Hypothalamus (tissue), 51 donors: ENCODE results near the gene COL19A1.
"Not testable (repeated sequence)": the region's sequence is repeated elsewhere in the genome, so short reads cannot be mapped to it uniquely, and the experiment has no call there.

ENCODE experiments used
- DNase-seq, 51 donors: peaks; one replicate each; lab custom pipeline; 2025; lab: John Stamatoyannopoulos, UW

The COL19A1 gene

DNA sequence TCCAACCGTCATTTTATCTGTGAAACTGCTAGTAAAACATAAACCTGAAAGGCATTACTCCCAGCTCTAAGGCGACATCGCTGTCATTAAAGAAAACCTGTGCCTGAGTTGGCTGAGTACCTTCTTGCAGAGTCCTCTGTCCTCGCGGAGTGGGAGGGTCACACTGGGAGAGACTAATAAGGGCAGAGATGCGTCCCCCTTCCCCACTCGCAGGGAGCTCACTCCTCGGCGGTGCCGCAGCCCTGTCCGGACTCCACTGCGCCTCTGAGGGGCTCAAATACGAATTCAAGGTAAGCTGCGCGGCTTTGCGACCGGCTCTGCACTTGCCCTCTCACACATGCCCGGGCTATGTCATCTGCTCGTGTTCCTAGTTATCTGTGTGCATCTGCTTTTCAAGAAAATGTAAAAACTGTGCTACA, at the start of gene COL19A1:
Gene COL19A1 (plus strand): TSS at position 206 of the 419 bp plus-strand sequence. CDS start 13,012 bp downstream, outside the sequence.
- peak in 21 of 51 donors; percentile 1 to 35 (median 4) for DNase-seq

DNA sequence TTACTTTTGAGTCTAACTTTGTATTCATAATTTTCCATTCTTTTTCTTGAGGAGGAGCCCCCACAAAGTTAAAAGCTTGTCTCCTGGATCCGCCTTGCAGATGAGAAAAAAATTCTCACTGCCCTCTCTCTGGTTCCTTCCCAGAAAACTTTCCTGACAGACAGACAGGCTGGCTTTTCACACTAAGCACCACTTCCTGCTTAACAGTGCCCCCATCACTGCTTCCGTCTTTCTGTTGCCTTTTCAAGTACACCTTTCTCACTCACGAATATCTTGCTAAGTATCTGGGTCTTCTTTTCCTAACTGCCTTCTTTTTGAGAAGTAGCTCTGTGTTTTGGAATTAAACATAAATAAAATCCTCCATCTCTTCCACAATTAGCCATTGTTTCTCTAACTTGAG, 49.8 kb upstream of the COL19A1 start:
- no peak for DNase-seq

- DNase-seq, result no peak
Measured at GRCh38 chr6:69817358-69817757, 49.0 kb upstream of the COL19A1 start.

DNA sequence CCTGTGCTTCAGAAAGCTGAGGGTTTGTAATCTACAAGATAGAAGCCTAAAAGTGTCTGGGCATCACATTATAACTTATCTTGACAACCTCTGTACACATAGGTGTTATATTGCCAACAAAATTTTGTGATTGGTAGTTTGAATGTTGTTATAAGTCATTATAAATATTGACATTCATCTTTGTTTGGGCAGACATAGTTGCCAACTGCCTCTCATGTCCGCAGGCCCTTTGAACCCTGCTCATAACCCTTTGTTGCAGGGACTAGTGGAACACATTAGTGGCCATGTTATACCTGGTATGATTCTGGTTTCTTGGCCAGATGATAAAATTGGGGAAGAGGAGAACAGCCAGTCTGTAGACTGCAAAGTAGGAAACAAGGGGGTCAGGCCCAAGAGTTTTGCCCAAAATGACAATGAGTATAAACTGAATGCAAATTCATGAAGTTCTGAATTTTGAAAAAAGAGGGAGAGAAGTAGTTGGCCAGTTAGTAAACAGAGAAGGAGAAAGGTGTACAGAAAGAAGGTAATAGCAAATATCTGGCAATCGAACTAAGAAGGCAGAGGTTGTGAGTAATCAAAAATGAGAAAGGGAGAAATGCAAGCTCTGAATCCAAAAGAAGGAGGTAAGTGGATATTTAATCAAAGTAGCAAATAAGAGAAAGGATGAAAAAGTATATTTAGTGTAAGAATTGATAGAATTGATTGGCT, 48.0 kb upstream of the COL19A1 start:
- no peak for DNase-seq

- no peak for DNase-seq
Measured at GRCh38 chr6:69819138-69819537, 47.2 kb upstream of the COL19A1 start.

DNA sequence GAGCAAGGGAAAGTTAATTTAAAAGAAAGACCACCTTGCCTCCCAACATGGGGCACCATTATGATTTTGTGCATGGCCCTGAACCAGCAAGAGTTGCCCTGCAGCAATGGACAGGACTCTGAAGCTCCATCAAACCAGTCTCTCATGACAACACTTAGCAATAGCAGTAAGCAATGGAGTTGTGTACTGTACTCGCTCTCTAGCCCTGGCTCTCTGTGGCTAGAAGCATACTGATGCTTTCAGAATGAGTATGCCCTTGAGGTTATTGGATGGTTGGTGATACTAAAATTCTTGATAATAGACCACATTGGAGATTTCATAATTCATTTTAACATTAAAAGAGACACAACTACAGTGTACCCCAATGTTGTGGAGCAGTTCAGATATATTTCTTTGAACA, 46.3 kb upstream of the COL19A1 start:
- no peak for DNase-seq

- DNase-seq, result no peak
Measured at GRCh38 chr6:69820438-69820837, 45.9 kb upstream of the COL19A1 start.

DNA sequence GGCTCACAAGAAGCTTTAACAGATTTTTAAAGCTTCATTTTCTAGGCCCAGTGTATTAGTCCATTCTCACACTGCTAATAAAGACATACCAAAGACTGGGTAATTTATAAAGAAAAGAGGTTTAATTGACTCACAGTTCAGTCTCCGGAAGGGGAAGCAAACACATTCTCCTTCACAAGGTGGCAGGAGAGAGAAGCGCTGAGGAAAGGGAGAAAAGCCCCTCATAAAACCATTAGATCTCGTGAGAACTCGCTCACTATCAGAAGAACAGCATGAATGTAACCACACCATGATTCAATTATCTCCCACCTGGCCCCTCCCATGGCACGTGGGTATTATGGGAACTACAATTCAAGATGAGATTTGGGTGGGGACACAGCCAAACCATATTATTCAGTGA, 42.0 kb upstream of the COL19A1 start:
- not testable (repeated sequence) for DNase-seq

DNA sequence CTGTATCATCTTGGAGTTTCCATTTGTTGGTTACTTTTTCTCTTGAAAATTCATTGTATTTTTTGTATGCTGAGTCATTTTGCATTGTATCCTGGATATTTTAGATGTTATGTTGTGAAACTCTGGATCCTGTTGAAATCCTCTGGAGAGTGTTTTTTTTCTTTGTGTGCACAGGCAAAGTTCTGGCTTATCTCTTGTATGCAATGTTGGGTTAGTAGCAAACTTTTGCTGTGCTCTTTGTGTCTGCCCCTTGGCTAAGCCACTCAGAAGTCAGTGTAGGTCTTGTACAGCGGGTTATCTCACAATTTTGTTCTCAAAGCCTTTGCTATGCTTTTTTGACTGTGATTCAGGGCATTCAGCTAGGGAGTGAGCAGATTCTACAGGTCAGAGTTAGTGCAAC, 40.5 kb upstream of the COL19A1 start:
- DNase-seq, result no peak

DNA sequence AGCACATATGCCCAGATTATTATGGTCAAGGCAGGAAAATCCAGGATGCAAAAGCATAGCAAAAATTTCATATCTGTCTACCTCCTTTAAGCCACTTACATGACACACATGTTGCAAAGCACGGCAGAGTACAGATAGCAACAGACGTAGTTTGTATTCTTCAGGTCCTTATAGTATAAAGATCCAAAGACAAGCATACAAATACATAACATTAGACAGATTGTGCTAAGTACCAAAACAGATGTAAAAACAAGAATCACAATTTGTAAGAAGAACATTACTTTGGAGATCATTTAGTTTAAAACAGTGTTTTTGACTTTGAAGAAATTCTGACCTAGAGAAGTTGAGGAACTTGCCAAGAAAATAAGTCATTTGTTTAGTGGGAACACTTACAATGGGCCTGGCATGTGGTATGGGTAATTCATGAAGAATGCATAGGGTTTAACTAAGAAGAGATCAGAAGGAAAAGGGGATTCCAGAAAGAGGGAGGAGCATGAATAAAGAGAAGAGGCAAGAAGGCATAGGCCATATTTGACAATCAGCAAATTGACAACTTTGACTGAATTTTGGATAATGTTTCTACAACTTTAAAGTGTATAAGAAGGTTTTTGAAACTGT, 39.0 kb upstream of the COL19A1 start:
- DNase-seq, result no peak

DNA sequence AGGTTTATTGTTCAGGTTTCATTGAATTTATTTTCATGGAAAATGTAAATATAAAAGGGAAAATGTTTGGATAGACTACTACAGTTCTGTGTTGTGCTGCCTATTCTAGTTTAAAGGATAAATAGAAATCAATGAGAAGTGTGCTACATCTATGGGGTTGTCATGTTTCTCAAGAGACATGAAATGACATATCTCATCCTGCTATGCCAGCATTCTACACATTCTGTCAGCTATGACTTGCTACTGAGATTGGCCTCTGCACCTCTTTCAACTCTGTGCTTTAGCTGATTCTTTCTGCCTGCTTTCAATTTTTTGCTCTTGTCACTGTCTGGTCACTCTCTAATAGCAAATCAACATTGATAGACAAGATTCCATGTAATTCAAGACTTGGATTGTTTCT, 33.8 kb upstream of the COL19A1 start:
- no peak for DNase-seq

DNA sequence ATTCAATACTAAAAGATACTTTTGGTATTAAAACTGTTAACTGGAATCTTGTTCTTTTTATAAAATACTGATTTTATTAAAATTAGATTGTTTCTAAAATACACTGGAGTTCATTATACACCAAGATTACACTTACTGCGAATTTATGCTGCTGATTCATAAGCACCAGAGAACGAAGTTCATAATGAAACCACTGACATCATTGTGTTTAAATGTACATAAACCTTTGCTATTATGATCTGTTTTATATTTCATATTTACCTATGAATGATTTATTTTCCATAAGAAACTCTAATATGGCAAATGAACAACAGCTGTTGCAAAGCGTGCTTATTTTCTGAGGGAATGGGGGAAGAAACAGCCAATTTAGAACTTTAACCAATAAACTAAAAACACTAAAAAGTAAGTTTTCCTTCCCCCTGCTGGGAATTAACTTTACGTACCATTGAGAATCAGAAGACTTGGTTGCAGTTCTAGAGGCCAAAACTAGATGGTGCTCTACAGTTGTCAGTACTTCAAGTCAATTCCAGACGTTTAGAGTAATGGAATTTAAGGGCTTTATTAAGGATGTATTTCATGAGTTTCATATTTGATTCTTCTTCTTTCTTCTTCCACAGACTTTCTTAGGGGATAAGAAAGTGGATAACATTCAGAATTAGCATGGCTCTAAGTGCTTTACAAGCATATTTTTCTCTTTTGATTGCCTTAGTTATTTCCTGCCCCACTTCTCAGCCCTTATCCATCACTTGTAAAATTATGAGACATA, 30.8 kb upstream of the COL19A1 start:
- peak in 6 of 51 donors; percentile 1 to 34 (median 2) for DNase-seq

DNA sequence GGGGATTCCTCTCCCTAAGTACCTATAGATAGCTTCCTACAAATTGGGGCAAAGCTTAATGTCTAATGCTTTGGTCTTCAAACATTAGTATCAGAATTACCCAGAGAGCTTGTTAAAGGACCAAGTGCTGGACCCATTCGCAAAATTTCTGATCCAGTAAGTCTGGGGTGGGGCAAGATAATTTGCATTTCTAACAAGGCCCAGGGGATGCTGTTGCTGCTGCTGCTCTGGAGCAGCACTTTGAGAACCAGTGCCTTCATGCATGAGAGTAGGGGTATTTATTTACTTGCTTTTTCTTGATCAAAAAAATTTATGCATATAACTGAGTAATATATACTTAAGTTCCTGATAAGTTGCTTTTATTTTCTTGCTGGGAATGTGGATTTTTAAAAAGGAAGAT, 24.5 kb upstream of the COL19A1 start:
- no peak for DNase-seq

DNA sequence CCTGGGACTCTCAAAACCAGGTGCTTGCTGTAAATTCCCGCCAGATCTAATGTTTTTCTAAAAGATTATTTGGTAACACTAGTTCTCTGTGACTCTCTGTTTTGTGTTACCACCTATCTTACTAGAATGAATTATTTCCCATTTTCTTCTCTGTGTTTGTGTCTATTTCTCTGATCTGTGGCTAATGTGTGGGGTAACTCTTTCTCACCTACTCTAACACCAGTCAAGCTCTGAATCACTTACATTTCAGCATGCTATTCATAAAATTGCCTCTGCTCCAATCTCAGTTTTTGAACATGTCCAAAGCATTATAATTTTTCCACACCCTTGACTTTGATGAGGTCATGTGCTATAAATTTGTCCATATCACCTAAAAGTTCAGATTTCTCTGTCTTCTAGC, 23.2 kb upstream of the COL19A1 start:
- DNase-seq, result no peak

DNA sequence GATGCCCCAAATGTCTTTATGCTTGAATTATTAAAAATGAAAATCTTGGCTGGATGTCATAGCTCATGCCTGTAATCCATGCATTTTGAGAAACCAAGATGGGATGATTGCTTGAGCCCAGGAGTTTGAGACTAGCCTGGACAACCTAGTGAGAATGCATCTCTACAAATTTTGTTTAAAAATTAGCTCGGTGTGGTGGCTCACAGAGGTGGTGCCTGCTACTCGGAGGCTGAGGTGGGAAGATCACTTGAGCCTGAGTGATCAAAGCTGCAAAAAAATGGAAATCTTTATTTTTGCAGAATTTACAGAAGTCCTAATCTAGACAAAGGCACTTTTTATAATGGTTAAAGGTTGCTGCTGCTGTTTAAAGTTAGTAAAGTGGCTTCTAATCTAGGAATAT, 20.0 kb upstream of the COL19A1 start:
- no peak for DNase-seq

DNA sequence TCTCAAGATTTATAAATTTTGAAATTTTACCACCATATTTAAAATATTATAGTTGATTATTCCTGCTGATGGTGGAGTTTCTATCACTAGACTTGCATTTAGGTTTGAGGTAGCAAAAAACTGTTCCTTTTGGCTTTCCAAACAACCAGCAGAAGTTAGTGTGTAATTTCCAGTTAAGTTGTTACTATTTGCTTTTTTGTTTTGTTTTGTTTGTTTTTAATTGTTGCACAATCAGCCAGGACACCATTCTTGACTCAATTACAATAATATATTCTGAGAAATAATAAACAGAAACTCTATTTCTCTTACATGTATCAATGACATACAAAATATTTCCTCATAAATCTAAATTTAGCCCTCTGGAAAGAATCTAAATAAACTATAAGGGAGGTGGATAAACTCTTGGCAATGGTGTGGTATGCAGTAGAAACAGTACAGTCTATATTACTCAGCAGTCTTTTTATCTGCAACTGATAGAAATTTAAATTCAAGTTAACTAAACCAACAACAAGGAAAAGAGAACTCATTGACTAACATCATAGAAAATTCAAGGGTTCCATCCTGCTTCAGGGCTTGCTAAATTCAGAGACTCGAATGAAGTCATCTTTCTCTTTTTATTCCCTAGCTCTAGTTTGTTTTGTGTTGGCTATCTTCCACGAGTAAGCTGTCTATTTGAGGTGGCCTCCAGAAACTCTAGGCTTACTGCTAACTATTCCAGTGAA, 19.4 kb upstream of the COL19A1 start:
- no peak for DNase-seq

DNA sequence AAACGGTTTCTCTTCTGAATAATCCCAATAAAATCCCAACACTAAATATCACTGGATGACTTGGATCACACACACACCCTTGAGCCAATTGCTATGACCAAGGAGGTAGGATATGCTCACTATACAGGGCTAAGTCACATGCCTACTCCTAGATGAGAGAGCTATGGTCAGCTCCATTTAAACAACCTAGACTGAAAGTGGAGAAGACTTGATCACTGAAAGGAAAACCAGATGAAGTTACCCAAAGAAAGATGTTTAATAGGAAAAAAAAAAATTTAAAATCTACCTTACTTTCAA, 18.9 kb upstream of the COL19A1 start:
- DNase-seq, result no peak

- DNase-seq, result no peak
Measured at GRCh38 chr6:69848552-69848951, 17.8 kb upstream of the COL19A1 start.

- no peak for DNase-seq
Measured at GRCh38 chr6:69852706-69853105, 13.7 kb upstream of the COL19A1 start.

DNA sequence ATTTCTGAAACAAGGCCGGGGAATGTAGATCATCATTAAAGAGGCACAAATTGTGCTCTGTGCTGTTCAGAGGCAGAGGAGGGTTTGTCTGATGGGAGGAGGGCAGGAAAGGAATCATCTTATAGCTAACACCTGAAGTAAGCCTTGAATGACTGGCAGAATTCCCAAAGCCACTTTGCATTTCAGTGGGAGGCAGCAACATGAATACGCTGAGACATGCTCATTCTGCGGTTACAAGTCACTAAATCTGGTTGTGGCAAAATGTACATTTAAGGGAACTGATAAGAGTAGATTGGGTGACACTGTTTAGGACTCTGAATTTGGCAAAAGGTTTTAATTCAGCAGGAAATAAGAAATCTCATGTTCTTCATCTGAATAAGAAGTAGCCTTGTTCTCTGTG, 4.4 kb upstream of the COL19A1 start:
- peak in 1 of 51 donors; percentile 6 for DNase-seq

DNA sequence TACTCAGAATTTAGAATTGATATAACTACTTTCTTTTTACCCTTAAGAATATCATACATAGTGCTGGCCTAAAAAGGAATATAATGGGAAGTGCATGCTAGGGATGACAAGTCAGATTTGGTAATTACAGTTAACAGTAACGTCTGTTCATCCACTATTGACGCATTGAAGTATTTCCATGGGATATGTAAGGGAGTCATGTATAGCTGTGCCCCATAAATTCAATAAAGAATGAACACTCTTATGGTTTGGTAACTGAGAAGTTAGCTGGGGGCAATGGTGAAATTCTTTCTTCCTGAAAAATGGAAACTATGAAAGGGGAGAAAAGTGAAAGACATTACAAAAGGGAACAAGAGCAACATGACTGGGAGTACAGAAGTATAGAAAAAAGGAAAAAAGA, 2.6 kb upstream of the COL19A1 start:
- no peak for DNase-seq
